Heart left ventricle (tissue), 13 donors: ENCODE results near the gene MYL6.

Source experiments
- CTCF ChIP-seq, 12 donors: fragments of 200-600 bp; sonication (generic) in 4 of 12; IDR thresholded peaks; one replicate each; pipeline versions ENCODE4 v1.5.0 to v1.8.0; 2018 to 2022; ENCODE audit warnings: antibody characterized with exemption in 12 of 12, mild to moderate bottlenecking in 5 of 12
- POLR2A ChIP-seq, 2 donors: fragments of 450-650 bp; IDR thresholded peaks; one replicate each; pipeline ENCODE4 v1.6.1; 2017; ENCODE audit warnings: antibody characterized with exemption in 2 of 2, mild to moderate bottlenecking in 2 of 2, moderate library complexity in 2 of 2
- donor health status: ischemic (EF 13 %, LVEDD 7.1; RV severe dilation, severe dysfunction).
- donor health status: DM: no; HTN: yes; CAD: no.
- donor health status: DM: no; HTN: no; CAD: no.
- donor health status: ischemic (EF 25% LVEDD 6.9; RV normal size, moderate dysfunction).
- donor health status: ischemic (EF 25% LVEDD 5.7; RV mildly dilated, moderate dysfunction).
- donor health status: ischemic (EF 35%, LVEDD 5.7; RV mildly dilated, moderate dysfunction).
- donor health status: nonischemic (EF 11% LVEDD 7.7; RV severe dilation, severe dysfunction).
- donor health status: DM: yes; HTN: yes; CAD: no.
- donor health status: PGD.
- donor health status: ischemic (EF 29% LVEDD 5.4; RV normal size, mild dysfunction).
- donor health status: nonischemic (EF 23%, LVEDD 6.1; RV moderate dilation, normal function).

- TF ChIP-seq POLR2A (IDR thresholded peaks at IDR 0.05) (no peak), CTCF (IDR thresholded peaks at IDR 0.05) (no peak)
Measured at GRCh38 chr12:56134897-56135296, 23.3 kb upstream of the MYL6 start.
